Stimulated activated CD8-positive, alpha-beta memory T cell treated with anti-CD3 and anti-CD28 coated beads, Interleukin-7, amount 100 ng/mL, for 1 hour (primary cell): ENCODE measurements around the gene RBP3.
"Not testable (repeated sequence)": the region's sequence is repeated elsewhere in the genome, so short reads cannot be mapped to it uniquely, and the experiment has no call there.

Experiments
- DNase-seq, 2 donors: peaks; one replicate each; pipeline ENCODE4 v3.0.0-alpha.2; 2020; ENCODE audit warnings: low read depth in 2 of 2

The RBP3 gene

GRCh38 chr10:47372726-47373125 is 24.6 kb downstream of the RBP3 start:
- DNase-seq: no peak

GRCh38 chr10:47374611-47375536 is 26.7 kb downstream of the RBP3 start:
- no peak for DNase-seq

DNA sequence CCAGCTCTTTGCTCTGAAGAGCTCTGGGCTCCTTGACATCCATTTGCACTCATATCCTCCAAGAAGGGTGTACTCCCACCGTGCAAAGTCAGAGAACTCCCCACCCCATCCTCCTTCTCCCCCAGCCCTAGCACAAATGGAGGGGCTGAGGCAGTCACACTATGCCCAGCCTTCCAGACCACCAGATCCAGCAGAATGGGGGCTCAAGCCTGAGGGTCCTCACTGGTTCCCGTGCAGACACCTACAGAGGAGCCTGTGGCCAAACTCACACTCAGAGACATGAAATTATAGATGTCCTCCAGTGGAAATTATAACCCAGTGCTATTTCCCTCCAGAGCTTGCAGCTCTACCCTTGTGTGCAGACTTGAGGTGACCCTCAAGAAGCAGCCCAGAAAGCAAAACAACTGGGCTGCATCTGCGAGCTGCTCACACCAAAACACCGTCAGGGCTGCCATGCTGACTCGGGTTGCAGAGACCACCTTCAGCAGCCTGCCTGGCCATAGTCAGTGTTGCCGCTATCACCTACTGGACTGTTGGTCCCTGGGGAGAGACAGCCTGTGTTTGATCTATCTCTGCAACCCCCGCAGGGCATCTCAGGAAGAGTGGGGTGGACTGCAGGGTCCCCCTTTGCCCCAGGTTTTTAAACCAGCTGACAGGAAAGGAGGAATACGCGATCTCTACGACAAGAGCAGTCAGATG is 28.5 kb downstream of the RBP3 start:
- DNase-seq: no peak

DNA sequence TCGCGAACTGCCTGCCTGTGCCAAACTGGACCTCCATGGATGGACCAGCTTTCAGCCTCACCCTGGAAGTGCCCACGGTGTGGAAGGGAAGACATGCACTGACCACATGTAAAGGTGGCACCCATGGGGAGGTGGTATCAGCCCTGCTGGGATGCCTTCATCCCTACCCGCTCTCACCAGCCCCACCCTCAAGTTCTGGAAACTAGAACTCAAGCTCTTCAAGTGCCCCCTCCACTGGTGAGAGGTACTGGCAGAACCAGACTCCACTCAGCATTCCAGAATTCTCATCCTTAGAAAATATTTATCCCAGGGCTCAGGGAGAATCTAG is 30.0 kb downstream of the RBP3 start:
- no peak for DNase-seq

DNA sequence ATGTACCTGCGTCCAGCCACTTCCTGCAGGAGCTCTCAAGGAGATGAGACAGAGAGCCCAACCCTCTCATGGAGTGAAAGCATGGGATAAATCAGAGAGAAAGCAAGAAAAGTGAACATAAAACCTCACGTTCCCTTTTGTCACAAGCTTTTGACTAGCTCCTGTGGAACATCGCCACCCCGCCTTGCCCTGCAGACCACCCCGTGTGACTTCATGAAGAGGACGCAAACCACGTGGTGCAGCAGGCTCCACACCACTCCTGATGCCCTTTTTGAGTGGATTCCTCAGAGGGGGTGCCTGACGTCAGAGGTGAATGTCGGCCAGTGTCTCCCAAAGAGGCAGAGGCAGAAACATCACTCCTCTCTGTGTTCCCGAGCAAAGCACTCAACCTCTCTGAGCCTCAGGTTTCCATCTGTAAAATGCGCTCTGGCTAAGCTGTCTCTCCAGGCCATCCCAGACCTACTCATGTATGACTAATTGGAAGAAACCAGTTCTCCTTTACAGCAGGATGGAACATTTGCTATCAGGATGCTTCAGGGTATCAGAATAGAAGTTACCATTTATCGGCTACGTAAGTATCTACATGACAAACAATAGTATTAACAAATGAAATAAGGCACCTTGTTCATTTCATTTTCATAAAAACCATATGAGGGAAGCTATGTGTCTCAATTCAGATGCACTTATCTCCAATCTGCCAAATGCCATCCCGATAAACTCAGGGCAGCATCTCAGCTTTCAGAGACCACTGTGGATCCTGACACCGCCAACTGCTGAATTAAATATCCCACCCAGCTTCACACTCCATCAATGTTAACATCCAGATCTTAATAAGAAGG is 30.7 kb downstream of the RBP3 start:
- no peak for DNase-seq

GRCh38 chr10:47379445-47379785 is 31.3 kb downstream of the RBP3 start:
- no peak for DNase-seq

DNA sequence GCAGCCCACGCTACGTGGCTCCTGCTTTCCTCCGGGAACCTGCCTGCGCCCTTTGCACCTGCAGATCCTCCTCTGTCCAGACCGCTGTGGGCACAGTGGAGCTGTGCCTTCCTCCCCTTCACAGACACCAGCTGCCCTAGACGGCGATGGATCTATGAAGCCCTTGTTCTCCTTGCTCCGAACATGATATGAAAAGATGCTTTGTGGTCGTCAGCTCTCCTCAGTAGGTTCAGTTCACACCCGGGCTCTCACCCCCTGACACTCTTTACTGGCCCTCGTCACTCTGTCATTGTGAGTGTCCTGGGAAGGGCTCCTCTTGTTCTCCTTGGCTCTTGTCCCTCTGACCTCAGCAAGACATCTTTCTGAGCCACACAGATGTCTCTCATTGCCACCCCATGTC is 31.7 kb downstream of the RBP3 start:
- DNase-seq: no peak

- no peak for DNase-seq
These were observed 32.4 kb downstream of the RBP3 start for GRCh38 chr10:47380341-47381102.

GRCh38 chr10:47381103-47381395 is 32.9 kb downstream of the RBP3 start:
- DNase-seq: no peak

GRCh38 chr10:47381427-47382379 is 33.5 kb downstream of the RBP3 start:
- no peak for DNase-seq

DNA sequence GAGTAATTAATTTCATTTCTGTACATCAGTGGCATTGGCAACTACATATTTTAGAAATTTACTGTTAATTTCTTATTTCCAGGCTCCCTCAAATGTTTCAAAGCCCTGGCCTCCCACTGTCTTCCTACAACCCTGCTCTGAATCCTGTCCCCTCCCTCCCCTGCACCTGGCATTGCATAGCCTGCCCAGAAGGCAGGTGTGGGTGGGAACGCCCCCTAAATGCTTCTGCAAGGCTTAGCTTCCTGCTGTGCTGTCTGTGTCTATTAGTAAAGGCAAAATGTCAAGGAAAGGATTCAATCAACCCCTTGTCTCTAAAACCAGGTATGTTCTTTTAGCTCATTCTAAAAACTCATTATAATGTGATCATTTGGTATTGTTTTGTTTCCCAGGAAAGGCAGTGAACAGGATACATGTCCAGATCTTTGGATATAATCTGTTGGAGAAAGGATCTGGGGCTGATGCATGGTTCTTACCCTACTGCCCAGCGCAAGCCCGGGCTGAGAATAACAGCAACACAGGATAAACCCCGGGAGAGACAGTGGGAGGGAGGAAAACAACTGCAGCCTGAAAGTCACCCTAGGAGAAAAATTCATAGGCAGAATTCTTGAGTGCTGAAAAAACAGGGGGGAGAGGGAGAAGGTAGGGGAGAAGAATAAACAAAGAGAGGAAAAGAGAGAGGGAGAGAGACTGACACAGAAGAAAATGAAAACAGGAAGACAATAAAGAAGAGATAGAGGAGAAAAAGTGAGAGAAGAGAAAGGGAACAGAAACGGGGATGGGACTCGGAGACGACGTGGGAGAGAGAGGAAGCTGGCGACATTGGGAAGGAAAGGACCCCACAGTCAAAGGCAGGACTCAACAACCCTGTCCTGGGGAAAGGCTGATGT is 35.3 kb downstream of the RBP3 start:
- no peak for DNase-seq

DNA sequence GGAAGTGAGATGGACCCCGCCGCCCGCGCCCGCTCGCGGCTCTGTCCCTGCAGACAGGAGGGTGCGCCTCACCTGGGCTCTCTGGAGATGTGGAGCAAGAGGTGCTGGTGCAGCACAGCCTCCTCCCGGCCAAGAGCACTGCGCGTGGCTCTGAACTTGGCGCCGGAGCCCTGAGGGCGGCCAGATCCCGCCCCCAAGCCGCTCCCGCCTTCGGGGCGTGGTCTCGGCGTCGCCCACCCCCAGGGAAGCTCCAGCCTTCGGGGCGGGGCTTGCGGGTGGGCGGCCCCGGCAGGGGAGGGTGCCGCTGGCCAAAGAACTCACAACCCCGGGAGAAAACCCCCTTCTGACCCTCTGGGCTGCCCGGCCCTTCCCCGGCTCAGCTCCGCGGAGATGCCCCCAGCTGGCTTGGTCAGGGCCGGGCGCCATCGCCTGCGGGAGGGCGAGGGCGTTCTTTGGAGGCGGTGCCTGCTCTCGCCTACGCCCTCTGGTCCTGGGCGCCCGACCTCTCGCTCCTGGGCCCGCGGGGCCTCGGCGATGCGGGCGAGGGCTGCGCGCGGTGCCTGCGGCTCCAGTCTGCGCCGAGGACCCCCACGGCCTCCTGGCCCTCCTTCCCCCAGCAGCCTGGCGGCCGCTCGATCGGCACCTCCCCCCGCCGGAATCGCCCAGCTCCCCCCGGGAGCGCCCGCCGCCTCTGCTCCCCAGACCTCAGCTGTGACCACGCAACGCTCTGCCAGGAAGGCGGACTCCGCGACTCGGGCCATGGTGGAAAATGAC is 36.2 kb downstream of the RBP3 start, which contains the start of gene ZNF488:
Gene ZNF488 (minus strand): TSS at position 146 of the 774 bp plus-strand sequence. CDS start 15,464 bp downstream, outside the sequence.
- DNase-seq: peak; percentile 40 to 49

DNA sequence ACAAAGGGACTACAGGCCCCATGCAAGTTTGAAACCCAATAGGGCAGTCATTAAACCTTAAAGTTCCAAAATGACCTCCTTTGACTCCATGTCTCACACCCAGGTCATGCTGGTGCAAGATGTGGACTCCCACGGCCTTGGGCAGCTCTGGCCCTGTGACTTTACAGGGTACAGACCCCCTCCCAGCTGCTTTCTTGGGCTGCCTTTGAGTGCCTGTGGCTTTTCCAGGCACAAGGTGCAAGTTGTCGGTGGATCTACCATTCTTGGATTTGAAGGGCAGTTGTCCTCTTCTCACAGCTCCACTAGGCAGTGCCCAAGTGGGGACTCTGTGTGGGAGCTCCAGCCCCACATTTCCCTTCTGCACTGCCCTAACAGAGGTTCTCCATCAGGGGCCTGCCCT is 37.9 kb downstream of the RBP3 start:
- not testable (repeated sequence) for DNase-seq

DNA sequence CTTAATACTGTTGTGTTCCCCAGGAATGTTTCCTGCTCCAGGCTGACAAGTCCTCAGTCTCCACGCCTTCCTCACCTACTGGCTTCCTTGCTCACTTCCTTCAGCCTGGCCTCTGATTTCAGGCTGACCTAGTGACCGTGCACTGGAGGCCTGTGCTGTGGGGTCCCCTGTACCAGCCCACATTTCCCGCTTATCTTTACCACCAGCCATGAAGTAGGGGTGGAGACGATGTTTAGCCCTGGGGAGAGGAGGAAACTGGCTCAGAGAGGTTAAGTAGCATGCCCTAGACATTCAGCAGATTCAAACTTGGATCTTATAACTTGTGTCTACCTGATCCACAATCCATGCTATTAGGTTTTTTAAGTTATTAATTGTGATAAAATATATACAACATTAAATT is 40.7 kb downstream of the RBP3 start:
- DNase-seq: no peak

- DNase-seq: no peak
These were observed 41.5 kb downstream of the RBP3 start for GRCh38 chr10:47389619-47390018.

DNA sequence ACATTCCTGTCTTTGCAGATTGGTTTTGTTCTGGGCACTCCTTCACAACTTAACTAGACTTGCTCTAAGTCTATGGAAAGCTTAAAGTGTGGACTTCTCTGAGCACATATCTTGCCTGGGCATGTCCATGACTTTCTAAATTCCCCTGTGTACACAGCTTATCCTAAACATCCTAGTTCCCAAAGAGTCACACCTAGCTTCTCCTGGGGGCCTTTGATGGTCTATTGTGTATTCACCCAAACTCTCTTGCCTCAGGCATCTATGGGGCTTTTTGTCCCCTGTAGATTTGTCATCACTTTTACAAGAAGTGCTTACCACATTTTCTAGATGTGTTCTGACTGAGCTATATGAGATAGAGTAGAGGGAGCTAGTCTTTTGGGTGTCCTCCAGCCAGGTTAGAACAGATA is 48.2 kb downstream of the RBP3 start:
- DNase-seq: no peak

- DNase-seq: no peak
These were observed 49.1 kb downstream of the RBP3 start for GRCh38 chr10:47397256-47397655.

DNA sequence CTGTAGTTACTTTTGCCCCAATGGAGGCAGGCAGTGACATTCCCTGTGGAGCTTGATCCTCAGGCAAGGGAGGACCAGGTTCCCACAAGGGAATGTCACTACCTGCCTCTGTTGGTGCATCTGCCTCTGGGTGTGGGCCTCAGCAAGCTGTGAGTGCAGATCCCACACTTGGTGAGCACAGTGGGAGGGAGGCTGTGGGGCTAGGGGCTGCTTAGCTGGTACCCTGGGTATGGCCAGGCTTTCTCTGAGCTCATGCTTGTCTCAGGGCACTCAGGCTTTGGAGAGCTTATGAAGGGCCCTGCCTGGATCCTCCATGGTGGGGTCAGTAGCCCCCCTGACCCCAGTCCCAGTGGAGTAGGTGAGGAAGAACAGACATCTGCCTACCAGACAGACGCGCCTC is 52.1 kb downstream of the RBP3 start:
- no peak for DNase-seq

DNA sequence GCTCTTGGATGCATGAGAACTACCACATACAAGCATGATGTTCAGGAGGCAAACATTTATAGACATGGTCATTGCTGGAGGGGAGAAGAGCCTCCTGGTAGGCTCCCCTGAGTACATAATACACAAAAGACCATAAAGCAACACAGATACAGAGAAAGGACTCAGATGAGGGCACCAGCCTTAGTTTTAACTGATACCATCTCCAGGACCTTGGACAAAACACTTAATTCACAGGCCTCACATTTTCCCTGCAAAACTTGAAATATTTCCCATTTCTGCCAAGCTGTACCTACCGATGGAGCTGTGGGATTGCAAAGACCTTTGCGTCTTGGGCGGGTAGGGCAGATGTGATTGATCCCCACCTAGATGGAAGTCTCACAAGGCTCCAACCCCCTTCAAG is 52.6 kb downstream of the RBP3 start:
- no peak for DNase-seq
